ENCODE measurements around the gene HUNK.

- TF ChIP-seq, protein P1, sequence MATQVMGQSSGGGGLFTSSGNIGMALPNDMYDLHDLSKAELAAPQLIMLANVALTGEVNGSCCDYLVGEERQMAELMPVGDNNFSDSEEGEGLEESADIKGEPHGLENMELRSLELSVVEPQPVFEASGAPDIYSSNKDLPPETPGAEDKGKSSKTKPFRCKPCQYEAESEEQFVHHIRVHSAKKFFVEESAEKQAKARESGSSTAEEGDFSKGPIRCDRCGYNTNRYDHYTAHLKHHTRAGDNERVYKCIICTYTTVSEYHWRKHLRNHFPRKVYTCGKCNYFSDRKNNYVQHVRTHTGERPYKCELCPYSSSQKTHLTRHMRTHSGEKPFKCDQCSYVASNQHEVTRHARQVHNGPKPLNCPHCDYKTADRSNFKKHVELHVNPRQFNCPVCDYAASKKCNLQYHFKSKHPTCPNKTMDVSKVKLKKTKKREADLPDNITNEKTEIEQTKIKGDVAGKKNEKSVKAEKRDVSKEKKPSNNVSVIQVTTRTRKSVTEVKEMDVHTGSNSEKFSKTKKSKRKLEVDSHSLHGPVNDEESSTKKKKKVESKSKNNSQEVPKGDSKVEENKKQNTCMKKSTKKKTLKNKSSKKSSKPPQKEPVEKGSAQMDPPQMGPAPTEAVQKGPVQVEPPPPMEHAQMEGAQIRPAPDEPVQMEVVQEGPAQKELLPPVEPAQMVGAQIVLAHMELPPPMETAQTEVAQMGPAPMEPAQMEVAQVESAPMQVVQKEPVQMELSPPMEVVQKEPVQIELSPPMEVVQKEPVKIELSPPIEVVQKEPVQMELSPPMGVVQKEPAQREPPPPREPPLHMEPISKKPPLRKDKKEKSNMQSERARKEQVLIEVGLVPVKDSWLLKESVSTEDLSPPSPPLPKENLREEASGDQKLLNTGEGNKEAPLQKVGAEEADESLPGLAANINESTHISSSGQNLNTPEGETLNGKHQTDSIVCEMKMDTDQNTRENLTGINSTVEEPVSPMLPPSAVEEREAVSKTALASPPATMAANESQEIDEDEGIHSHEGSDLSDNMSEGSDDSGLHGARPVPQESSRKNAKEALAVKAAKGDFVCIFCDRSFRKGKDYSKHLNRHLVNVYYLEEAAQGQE (IDR thresholded peaks at IDR 0.05; ENCODE audit: low read depth) = no peak
- TF ChIP-seq, protein P2, sequence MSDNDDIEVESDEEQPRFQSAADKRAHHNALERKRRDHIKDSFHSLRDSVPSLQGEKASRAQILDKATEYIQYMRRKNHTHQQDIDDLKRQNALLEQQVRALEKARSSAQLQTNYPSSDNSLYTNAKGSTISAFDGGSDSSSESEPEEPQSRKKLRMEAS (IDR thresholded peaks at IDR 0.05) = no peak
- TF ChIP-seq YY1 (IDR thresholded peaks at IDR 0.05; ENCODE audit: low read depth) = no peak
- TF ChIP-seq CEBPB (IDR thresholded peaks at IDR 0.05) = no peak
- no peak for TF ChIP-seq TCF12 (IDR thresholded peaks at IDR 0.05; ENCODE audit: low read depth)
- TF ChIP-seq EP300 (IDR thresholded peaks at IDR 0.05; ENCODE audit: borderline replicate concordance) = no peak
- no peak for TF ChIP-seq RAD21 (IDR thresholded peaks at IDR 0.05; ENCODE audit: low read depth)
- TF ChIP-seq TEAD4 (IDR thresholded peaks at IDR 0.05) = no peak
- no peak for TF ChIP-seq CREB1 (IDR thresholded peaks at IDR 0.05; ENCODE audit: low read depth)
- no peak for TF ChIP-seq EGR1 (IDR thresholded peaks at IDR 0.05)
- TF ChIP-seq, protein P3, sequence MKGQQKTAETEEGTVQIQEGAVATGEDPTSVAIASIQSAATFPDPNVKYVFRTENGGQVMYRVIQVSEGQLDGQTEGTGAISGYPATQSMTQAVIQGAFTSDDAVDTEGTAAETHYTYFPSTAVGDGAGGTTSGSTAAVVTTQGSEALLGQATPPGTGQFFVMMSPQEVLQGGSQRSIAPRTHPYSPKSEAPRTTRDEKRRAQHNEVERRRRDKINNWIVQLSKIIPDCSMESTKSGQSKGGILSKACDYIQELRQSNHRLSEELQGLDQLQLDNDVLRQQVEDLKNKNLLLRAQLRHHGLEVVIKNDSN (IDR thresholded peaks at IDR 0.05) = no peak
- TF ChIP-seq FOXM1 (IDR thresholded peaks at IDR 0.05; ENCODE audit: borderline replicate concordance, low read depth) = no peak
- no peak for TF ChIP-seq ZBTB7A (IDR thresholded peaks at IDR 0.05; ENCODE audit: low read depth)
Measured at GRCh38 chr21:31838586-31839355, 34.0 kb upstream of the HUNK start.
